ENCODE data around the gene CPED1.
"Not testable (repeated sequence)": the region's sequence is repeated elsewhere in the genome, so short reads cannot be mapped to it uniquely, and the experiment has no call there.

Gene CPED1

GRCh38 chr7:120994512-120995410 lies 6.2 kb downstream of the CPED1 start:
- no peak overlapping the region for H3K4me3 ChIP-seq (ENCODE audit: low read depth, low read length)

- no peak overlapping the region for H3K4me3 ChIP-seq (ENCODE audit: low read depth, low read length)
Measured at GRCh38 chr7:120995654-120996053, 7.1 kb downstream of the CPED1 start.

GRCh38 chr7:120996333-120996987 lies 7.9 kb downstream of the CPED1 start:
- no peak overlapping the region for H3K4me3 ChIP-seq (ENCODE audit: low read depth, low read length)

GRCh38 chr7:120996988-120997345 lies 8.5 kb downstream of the CPED1 start:
- no peak overlapping the region for H3K4me3 ChIP-seq (ENCODE audit: low read depth, low read length)

GRCh38 chr7:120997882-120998474 lies 9.5 kb downstream of the CPED1 start:
- H3K4me3 ChIP-seq (ENCODE audit: low read depth, low read length), result no peak overlapping the region

- no peak overlapping the region for H3K4me3 ChIP-seq (ENCODE audit: low read depth, low read length)
Measured at GRCh38 chr7:120998520-120998919, 10.0 kb downstream of the CPED1 start.

GRCh38 chr7:120998996-120999565 lies 10.6 kb downstream of the CPED1 start:
- no peak overlapping the region for H3K4me3 ChIP-seq (ENCODE audit: low read depth, low read length)

- no peak overlapping the region for H3K4me3 ChIP-seq (ENCODE audit: low read depth, low read length)
Measured at GRCh38 chr7:121000081-121000983, 11.8 kb downstream of the CPED1 start.

GRCh38 chr7:121001234-121001906 lies 12.9 kb downstream of the CPED1 start:
- no peak overlapping the region for H3K4me3 ChIP-seq (ENCODE audit: low read depth, low read length)

GRCh38 chr7:121002048-121002756 lies 13.7 kb downstream of the CPED1 start:
- H3K4me3 ChIP-seq (ENCODE audit: low read depth, low read length), result no peak overlapping the region

GRCh38 chr7:121002757-121003200 lies 14.3 kb downstream of the CPED1 start:
- no peak overlapping the region for H3K4me3 ChIP-seq (ENCODE audit: low read depth, low read length)

GRCh38 chr7:121003986-121004685 lies 15.6 kb downstream of the CPED1 start:
- H3K4me3 ChIP-seq (ENCODE audit: low read depth, low read length), result no peak overlapping the region

- H3K4me3 ChIP-seq (ENCODE audit: low read depth, low read length), result not testable (repeated sequence)
Measured at GRCh38 chr7:121005058-121005457, 16.5 kb downstream of the CPED1 start.

- no peak overlapping the region for H3K4me3 ChIP-seq (ENCODE audit: low read depth, low read length)
Measured at GRCh38 chr7:121005996-121006584, 17.6 kb downstream of the CPED1 start.

GRCh38 chr7:121006711-121007315 lies 18.3 kb downstream of the CPED1 start:
- no peak overlapping the region for H3K4me3 ChIP-seq (ENCODE audit: low read depth, low read length)

- H3K4me3 ChIP-seq (ENCODE audit: low read depth, low read length), result no peak overlapping the region
Measured at GRCh38 chr7:121008816-121009215, 20.3 kb downstream of the CPED1 start.

GRCh38 chr7:121011401-121011800 lies 22.9 kb downstream of the CPED1 start:
- H3K4me3 ChIP-seq (ENCODE audit: low read depth, low read length), result no peak overlapping the region
